GM19452 (cell line): ENCODE data around the gene MT1G.
A peak's percentile ranks its signal among the peaks of the same experiment; 100 is the strongest.
"Not testable (repeated sequence)": the region's sequence is repeated elsewhere in the genome, so short reads cannot be mapped to it uniquely, and the experiment has no call there.

Experiments
- ATAC-seq: cut with Tn5 transposase; IDR thresholded peaks from one replicate; pipeline ENCODE4 v1.9.1; 2021; ENCODE audit not compliant: unreplicated experiment

MT1G gene

DNA sequence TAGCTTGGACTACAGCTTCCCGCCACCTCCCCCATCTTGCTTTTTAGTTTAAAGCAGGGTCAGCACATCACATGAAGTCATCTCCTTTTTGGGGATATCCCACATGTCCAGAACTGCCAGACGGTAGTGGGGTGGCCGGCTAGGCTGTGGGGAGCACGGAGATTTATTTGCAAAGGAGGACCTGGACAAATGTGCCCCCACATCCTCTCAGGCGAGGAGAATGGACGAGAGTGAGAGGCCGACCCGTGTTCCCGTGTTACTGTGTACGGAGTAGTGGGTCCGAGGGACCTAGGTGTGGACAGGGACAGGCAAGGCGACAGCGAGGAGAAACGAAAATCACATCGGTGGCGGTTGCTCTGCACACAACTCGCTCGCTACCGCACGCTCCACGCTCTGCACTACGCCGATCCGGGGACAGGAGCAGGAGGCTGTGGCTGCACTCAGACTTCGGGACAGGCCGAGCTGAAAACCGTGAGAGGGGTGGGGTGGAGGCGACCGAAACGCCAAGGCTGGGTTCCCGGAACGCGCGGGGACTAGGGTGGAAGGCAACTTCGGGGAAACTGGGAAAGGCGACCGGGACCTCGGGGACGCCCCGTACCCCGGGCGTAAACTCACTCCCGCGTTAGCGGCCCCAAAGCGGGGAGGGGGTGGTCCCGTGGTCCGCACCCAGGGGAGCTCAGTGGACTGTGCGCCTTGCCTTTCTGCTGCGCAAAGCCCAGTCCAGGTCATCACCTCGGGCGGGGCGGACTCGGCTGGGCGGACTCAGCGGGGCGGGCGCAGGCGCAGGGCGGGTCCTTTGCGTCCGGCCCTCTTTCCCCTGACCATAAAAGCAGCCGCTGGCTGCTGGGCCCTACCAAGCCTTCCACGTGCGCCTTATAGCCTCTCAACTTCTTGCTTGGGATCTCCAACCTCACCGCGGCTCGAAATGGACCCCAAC is 29.8 kb downstream of the MT1G start, which contains the start of gene MT1A:
TSS of gene MT1A (plus strand) at position 853 of the 937 bp plus-strand sequence. CDS start at position 926, 73 bp downstream.
- ATAC-seq = no peak

DNA sequence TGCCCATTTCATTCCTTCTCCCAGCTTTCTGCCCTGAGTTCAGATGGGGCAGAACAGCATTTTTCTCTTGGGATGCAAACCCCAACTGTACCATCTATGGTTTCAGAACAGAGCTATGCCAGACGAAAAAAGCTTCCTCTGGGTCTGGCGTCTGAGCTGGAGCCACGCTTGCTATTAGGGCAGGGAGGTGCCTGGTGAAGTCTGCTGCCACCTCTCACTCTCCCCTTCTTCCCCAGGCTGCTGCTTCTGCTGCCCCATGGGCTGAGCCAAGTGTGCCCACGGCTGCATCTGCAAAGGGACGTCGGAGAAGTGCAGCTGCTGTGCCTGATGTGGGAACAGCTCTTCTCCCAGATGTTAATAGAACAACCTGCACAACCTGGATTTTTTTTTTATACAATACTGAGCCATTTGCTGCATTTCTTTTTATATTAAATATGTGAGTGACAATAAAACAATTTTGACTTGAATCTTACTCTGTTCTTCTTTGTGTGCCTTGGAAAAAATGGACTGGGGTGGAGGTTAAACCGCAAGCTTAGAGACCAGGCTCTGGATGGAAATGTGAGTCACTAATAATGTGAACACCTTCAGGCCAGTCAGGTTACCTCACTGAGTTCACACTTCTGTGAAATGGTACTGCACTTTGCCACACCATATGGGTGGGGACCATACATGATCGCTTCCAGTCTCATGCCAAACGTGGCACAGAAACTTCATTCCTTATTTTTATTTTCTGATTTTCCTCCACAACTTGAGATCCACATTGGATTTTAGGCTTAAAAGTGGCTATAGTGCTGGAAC is 31.1 kb downstream of the MT1G start:
- ATAC-seq = no peak

DNA sequence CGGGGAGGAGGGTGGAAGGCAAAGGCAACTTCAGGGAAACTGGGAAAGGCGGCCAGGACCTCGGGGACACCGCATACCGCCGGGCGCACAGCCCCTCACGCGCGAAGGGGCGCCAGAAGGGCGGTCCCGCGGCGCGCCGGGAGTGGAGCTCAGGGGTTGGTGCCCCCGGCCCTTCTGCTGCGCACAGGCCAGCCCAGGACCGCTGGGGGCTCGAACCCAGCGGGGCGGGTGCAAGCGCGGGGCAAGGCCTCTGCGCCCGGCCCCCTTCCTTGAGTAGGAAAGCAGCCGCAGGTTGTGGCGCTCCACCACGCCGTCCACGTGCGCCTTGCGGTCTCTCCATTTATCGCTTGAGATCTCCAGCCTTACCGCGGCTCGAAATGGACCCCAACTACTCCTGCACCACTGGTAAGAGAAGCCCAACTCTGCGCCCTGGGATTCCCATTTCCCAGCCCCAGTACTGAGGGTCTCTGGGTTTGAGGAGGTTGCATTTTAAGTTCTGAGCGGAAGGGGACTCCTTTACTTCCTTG is 32.4 kb downstream of the MT1G start:
- ATAC-seq = no peak

DNA sequence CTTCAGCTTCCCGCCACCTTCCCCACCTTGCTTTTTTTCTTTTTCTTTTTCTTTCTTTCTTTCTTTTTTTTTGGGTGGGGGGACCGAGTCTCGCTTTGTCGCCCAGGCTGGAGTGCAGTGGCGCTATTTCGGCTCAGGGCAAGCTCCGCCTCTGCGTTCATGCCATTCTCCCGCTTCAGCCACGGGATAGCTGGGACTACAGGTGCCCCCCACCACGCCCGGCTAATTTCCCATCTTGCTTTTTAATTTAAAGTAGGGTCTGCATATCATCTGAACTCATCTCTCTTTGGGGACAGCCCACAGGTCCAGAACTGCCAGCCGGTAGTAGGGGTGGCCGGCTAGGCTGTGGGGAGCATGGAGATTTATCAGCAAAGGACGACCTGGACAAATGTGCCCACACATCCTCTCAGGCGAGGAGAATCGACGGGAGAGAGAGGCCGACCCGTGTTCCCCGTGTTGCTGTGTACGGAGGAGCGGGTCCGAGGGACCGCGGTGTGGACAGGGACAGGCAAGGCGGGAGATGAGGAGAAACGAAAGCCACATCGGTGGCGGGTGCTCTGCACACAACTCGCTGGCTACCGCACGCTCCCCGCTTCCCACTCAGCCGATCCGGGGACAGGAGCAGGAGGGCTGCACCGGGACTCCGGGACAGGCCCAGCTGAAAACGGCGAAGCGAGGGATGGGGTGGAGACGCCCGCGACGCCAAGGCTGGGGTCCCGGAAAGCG is 33.0 kb downstream of the MT1G start:
- no peak for ATAC-seq

DNA sequence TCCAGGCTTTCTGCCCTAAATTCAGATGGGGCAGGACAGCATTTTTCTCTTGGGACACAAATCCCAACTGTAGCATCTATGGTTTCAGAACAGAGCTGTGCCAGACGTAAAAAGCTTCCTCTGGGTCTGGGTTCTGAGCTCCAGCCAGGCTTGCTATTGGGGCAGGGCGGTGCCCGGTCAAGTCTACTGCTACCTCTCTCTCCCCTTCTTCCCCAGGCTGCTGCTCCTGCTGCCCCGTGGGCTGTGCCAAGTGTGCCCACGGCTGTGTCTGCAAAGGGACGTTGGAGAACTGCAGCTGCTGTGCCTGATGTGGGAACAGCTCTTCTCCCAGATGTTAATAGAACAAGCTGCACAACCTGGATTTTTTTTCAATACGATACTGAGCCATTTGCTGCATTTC is 34.3 kb downstream of the MT1G start:
- no peak for ATAC-seq

DNA sequence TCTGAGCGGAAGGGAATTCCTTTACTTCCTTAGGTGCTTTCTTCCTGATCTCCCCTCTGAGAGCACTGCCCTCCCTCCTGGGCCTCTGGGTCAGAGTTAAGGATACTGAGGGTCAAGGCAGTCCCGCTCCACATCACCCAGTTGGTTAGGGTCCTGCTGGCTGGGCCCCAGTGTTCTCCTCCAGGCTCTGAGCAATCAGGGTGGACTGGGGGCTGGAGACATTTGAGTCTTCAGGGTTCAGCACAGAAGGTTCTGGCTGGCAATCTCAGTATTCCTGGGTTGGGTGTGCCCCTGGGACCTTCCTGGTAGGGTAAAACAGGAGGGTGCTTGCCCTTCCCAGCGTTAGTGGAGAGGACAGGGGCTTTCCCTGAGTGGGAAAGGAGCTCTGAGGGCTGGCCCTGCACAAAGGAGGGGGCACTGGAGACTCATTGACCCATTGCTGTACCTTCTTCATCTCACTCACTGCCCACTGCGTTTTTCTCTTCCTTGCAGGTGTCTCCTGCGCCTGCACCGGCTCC is 35.0 kb downstream of the MT1G start:
- no peak for ATAC-seq

DNA sequence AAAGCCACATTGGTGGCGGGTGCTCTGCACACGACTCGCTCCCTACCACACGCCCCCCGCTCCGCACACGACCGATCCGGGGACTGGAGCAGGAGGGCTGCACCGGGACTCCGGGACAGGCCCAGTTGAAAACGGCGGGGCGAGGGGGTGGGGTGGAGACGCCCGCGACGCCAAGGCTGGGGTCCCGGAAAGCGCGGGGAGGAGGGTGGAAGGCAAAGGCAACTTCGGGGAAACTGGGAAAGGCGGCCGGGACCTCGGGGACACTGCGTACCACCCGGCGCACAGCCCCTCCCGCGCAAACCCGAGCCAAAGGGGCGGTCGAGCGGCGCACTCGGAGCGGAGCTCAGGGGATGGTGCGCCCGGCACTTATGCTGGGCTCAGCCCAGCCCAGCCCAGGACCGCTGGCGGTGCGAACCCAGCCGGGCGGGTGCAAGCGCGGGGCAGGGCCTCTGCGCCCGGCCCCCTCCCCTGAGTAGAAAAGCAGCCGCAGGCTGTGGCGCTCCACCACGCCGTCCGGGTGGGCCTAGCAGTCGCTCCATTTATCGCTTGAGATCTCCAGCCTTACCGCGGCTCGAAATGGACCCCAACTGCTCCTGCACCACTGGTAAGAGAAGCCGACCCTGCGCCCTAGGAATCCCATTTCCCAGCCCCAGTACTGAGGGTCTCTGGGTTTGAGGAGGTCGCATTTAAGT is 35.6 kb downstream of the MT1G start, which contains the start of gene MT1M:
TSS of gene MT1M (plus strand) at position 504 of the 692 bp plus-strand sequence. CDS start at position 577, 73 bp downstream.
- no peak for ATAC-seq

DNA sequence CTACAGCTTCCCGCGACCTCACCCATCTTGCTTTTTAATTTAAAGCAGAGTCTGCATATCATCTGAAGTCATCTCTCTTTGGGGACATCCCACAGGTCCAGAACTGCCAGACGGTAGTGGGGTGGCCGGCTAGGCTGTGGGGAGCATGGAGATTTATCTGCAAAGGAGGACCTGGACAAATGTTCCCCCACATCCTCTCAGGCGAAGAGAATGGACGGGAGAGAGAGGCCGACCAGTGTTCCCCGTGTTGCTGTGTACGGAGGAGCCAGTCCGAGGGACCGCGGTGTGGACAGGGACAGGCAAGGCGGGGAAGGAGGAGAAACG is 36.1 kb downstream of the MT1G start:
- no peak for ATAC-seq

DNA sequence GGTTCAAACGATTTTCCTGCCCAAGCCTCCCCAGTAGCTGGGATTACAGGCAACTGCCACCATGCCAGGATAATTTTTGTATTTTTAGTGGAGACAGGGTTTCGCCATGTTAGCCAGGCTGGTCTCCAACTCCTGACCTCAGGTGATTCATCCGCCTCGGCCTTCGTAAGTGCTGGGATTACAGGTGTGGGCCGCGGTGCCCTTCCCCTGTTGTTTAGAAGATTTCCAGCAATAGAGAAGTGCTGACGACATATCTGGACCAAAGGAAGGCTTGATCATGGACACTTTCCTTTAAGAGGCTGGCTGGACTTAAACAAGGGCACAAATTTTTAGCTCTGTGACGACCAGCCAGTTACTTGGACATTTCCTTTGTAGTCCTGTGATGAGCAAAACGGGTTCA is 36.7 kb downstream of the MT1G start:
- ATAC-seq = no peak

DNA sequence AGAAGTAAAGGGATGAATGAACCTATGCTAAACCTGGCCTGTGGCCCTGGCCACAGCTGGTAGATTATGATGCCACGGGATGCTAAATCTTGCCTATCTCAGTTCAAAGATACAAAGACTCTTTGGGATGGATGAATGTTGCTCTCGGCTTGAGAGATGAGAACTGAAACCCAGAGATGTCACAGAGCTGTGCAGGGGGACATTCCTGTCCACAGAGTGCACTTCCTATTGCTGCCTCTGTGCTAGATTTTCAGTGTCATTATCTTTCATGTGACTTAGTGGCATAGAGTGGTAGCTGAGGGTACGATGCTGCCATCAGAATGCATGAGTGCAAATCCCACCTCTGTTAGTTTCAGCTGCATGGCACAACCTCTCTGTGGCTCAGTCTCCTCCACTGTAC is 37.7 kb downstream of the MT1G start:
- ATAC-seq = peak; percentile 85

DNA sequence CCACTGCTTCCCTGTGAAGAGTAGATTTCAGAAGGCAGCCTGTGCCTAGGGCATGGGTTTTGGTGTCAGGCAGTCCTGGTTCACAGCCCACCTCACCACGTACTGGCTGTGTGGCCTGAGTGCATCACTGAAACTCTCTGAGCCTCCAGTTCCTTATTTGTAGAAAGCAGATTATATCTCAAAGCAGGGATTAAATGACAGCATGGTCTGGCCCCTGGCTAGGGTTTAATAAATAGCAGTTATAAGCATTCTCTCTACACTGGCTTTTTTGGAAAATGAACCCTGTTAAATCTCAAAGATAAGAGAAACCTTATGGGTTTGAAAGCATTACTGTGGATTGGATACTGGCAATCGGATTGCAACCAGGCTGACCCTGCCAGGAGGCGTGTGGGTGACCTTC is 38.3 kb downstream of the MT1G start:
- no peak for ATAC-seq

DNA sequence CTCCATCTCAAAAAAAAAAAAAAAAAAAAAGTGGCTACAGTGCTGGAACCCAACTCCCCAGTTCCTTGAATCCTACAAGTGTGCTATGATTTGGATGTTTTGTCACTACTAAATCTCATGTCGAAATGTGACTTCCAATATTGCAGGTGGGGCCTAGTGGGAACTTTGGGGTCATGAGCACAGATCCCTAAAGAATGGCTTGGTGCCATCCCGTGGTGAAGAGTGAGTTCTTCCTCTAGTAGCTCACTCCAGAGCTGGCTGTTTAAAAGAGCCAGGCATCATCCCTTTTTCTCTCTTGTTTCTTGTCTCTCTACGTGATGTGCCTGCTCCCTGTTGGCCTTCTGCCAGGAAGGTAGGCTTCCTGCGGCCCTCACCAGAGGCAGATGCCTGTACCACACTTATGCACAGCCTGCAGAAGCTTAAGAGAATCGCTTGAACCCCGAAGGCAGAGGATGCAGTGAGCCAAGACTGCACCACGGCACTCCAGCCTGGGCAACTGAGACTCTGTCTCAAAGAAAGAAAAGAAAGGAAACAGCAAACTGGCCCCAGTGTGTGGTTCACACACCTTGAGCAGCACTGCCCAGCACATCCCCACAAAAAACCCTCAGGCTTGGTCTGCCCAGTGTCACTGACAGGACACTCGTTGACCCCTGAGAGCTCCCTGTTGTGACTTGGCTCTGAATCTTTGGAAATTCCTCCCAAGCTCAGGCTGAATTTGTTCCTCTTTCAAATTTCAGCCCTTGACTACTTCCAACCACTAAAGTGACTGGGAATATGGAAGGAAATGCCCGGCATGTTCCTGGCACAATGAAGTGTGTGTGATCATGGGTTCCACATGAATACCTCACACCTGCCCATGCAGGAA is 39.1 kb downstream of the MT1G start:
- no peak for ATAC-seq

DNA sequence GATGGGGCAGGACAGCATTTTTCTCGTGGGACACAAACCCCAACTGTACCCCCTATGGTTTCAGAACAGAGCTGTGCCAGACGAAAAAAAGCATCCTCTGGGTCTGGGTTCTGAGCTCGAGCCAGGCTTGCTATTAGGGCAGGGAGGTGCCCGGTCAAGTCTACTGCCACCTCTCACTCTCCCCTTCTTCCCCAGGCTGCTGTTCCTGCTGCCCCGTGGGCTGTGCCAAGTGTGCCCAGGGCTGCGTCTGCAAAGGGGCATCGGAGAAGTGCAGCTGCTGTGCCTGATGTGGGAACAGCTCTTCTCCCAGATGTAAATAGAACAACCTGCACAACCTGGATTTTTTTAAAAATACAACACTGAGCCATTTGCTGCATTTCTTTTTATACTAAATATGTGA is 41.2 kb downstream of the MT1G start:
- ATAC-seq = no peak

DNA sequence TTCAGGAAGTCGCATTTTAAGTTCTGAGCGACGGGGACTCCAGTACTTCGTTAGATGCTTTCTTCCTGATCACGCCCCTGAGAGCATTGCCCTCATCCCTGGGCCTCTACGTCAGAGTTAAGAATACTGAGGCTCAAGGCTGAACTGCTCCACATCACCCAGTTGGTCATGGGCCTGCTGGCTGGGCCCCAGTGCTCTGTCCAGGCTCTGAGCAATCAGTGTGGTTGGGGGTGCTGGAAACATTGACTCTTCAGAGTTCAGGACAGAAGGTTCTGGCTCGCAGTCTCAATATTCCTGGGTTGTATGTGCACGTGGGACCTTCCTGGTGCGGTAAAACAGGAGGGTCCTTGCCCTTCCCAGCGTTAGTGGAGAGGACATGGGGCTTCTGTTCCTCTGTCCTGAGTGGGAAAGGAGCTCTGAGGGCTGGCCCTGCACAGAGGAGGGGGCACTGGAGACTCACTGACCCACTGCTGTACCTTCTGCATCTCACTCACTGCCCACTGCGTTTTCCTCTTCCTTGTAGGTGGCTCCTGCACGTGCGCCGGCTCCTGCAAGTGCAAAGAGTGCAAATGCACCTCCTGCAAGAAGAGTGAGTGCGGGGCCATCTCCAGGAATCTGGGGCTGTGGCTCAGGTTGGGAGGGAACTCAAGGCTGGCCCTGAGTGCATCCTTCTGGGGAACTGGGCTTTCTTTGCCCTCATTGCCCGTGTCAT is 41.8 kb downstream of the MT1G start:
- ATAC-seq = no peak

DNA sequence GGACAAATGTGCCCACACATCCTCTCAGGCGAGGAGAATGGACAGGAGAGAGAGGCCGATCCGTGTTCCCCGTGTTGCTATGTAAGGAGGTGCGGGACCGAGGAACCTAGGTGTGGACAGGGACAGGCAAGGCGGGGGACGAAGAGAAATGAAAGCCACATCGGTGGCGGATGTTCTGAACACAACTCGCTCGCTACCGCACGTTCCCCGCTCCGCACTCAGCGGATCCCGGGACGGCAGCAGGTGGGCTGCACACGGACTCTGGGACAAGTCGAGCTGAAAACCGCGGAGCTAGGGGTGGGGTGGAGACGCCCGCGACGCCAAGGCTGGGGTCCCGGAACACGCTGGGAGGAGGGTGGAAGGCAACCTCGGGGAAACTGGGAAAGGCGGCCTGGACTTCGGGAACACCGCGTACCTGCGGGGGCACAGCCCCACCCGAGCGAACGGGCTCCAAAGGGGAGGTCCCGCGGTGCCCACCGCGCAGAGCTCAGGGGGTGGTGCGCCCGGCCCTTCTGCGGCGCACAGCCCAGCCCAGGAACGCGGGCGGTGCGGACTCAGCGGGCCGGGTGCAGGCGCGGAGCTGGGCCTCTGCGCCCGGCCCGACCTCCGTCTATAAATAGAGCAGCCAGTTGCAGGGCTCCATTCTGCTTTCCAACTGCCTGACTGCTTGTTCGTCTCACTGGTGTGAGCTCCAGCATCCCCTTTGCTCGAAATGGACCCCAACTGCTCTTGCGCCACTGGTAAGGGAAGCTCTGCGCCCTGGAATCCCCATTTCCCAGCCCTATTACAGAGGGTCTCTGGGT is 42.5 kb downstream of the MT1G start, which contains the start of gene MT1E:
TSS of gene MT1E (plus strand) at position 642 of the 803 bp plus-strand sequence. CDS start at position 713, 71 bp downstream.
- no peak for ATAC-seq

DNA sequence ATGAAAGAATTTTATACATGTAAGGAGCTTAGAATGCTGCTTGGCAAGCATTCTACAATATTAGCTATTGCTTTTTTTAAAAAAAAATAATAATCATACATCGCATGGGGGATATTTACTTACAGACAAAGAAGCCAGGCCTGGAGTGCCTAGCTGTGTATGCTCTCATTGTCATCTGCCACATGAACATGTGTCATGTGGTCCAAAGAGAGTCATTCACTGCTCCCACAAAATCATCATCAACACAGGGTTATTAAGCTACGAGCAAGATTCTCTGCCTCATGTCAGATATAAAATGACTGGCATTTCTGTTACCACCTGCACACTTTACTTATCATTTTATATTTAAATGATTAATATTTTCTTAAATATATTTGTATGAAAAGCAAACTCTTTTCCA is 44.2 kb downstream of the MT1G start:
- ATAC-seq = no peak

DNA sequence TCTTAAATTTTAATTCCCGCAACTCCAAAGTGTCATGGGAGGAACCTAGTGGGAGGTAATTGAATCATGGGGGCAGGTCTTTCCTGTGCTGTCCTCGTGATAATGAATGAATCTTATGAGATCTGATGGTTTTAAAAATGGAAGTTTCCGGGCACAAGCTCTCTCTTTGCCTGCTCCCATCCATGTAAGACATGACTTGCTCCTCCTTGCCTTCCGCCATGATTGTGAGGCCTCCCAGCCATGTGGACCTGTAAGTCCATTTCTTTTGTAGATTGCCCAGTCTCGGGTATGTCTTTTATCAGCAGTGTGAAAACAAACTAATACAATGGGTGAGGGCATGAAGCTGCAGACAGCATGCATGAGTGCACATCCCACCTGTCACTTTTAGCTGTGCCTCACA is 44.7 kb downstream of the MT1G start:
- ATAC-seq = not testable (repeated sequence)
